Activated CD4-positive, CD25-positive, alpha-beta regulatory T cell treated with anti-CD3 and anti-CD28 coated beads, Interleukin-2, amount 50 U/mL, for 24 hours (primary cell): ENCODE data around the gene PHF24.
A peak's percentile ranks its signal among the peaks of the same experiment; 100 is the strongest.
"Not testable (repeated sequence)": the region's sequence is repeated elsewhere in the genome, so short reads cannot be mapped to it uniquely, and the experiment has no call there.

Experiments
- ATAC-seq, 2 donors: fragments of 150-1000 bp; cut with Tn5 transposase; one replicate each; pipeline ENCODE4 v1.10.0; 2021; ENCODE audit warnings: mild to moderate bottlenecking in 1 of 2, moderate library complexity in 1 of 2

The PHF24 gene

GRCh38 chr9:34998266-34998665, 40.2 kb downstream of the PHF24 start:
- no peak for ATAC-seq

- no peak for ATAC-seq
These were observed 41.5 kb downstream of the PHF24 start for GRCh38 chr9:34999576-34999975.

DNA sequence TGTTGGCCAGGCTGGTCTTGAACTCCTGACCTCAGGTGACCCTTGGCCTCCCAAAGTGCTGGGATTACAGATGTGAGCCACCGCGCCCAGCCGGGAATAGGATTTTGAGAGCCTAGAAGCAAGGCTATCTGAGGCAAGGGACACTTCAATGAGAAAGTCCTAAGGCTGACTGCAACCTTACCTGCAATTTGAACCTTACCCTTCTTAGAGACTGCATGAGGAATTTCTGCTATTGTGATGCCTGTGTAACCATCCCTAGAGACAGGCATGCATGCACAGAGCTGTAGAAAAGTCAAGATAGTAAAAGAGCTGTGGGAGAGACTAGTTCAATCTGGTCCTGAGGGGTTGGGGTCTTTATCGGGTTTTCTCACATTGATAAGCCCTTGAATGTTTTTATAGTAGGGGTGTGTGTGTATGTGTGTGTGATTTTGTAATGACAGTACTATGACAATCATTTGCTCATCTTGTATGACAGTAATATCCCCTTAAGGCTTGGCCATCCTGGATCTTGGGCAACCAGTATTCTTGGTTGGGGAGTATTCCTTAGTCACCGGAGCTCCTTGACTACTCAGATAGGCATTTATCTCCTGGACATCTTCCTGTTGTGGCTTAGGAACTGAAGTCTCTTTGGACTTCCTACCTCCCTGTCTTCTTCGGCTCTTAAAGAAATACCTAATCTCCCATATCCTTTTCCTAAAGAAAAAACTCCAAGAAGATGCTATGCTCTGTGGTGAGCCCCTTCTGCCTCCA, 42.6 kb downstream of the PHF24 start:
- ATAC-seq: no peak

GRCh38 chr9:35001285-35001677, 43.2 kb downstream of the PHF24 start:
- ATAC-seq: no peak

DNA sequence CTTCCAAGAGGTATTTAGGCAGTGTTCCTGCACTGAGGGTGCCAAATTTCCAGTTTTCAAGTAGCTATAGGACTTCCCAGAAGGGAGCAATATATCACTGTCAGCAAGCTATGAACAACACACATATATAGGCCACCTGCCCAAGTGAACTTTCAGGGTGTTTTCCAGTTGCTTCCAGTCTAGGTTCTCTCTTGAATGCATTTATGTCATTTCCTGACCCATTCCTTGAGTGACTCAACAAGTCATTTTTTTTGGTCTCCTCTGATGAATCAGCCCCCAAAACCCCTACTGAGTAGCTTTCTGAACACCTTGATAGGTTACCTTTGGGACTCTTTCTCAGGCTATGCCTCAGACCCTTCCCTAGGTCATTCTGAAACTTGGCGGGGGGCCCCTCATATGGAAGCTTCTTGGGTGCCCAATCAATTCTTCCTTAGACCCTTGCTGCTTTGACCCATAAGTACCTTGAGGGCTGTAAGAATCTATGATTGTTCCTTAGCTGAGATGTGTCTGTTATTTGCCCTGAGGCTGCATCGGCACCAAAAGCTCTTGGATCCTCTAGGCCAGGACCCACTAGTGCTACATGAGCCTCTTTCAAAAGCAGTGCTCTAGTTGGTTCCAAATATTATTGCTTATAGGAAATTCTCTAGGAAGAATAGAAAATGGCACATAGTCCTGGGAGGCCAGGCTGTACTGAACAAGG, 43.9 kb downstream of the PHF24 start:
- peak; percentile 77 to 88 for ATAC-seq

DNA sequence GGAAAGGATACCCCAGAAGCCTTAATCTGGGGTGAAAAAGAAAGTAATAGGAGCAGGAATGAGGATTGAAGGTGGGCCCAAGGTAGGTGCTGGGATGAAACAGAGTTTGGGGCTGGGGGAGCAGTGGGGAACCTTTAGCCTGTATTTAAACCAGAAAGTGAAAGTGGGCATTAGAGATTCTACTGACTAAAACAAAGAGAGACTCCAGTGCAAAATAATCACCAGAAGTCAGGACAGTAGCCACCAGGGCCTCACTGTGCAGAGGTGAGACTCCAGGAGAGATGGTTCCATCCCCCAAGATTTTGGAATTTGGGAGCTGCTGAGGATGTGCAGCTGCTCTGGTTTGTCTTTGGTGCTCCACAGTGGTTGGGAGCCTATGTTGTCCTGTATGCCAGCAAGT, 44.5 kb downstream of the PHF24 start:
- ATAC-seq: no peak

DNA sequence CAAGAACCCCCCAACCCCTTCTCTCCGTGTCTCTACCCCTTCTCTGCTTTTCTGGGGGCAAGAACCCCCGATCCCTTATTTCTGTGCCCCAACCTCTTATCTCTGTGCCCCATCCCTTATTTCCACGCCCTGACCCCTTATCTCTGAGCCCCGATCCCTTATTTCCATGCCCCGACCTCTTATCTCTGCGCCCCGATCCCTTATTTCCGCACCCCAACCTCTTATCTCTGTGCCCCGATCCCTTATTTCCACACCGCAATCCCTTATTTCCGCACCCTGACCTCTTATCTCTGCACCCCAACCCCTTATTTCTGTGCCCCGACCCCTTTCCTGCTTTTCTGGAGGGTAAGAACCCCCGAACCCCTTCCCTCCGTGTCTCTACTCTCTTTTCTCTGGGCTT, 46.2 kb downstream of the PHF24 start:
- ATAC-seq: not testable (repeated sequence)

GRCh38 chr9:35010351-35010958, 52.4 kb downstream of the PHF24 start:
- no peak for ATAC-seq

DNA sequence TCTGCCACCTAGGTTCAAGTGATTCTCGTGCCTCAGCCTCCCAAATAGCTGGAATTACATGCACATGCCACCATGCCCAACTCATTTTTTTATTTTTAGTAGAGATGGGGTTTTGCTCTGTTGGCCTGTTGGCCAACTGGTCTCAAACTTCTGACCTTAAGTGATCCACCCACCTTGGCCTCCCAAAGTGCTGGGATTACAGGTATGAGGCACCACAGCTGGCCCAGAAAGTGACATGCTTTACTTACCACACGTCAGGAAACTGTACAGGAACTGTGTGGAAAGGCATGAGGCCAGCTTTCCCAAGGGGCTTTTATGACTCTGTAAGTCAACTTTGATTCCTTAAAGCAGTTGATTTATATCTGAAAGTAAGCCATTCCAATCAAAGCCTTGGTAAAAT, 56.4 kb downstream of the PHF24 start:
- no peak for ATAC-seq

GRCh38 chr9:35023443-35023842, 65.4 kb downstream of the PHF24 start:
- not testable (repeated sequence) for ATAC-seq

- ATAC-seq: no peak
These were observed 68.6 kb downstream of the PHF24 start for GRCh38 chr9:35026671-35027070.

DNA sequence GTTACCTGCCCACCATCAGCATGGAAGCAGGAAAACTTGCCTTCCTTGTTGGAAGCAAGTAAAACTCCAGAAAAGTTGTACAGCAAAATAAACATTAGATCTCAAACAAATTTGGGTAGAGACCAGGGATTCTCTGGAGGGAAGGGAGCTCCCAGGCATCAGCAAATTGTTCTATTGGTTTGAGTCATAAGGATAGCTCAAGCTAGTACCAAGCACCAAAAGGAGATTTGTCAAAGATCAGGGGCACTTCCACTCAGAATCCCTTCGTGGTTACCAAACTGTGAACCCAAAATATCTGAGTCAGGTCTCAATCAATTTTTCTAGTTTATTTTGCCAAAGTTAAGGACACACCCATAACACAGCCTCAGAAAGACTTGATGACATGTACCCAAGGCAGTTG, 69.3 kb downstream of the PHF24 start:
- no peak for ATAC-seq

GRCh38 chr9:35027860-35028259, 69.8 kb downstream of the PHF24 start:
- no peak for ATAC-seq

DNA sequence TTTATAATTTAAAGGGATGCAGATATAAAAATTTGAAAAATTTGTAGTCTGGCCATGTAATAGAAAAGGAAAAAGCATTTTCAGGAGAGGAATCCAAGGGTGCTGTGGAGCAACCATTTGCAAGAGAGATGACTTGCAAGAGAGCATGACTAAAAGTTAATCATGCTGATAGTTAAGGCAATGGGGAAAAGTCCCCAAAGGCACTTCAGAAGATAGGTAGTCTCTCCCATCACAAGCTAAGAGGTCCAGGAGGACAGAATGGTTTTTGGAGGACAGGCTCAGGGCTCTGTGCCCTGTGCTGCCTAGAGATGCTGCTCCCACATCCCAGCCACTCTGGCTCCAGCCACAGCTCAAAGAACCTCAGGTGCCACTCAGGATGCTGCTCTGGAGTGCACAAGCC, 70.3 kb downstream of the PHF24 start:
- ATAC-seq: no peak

DNA sequence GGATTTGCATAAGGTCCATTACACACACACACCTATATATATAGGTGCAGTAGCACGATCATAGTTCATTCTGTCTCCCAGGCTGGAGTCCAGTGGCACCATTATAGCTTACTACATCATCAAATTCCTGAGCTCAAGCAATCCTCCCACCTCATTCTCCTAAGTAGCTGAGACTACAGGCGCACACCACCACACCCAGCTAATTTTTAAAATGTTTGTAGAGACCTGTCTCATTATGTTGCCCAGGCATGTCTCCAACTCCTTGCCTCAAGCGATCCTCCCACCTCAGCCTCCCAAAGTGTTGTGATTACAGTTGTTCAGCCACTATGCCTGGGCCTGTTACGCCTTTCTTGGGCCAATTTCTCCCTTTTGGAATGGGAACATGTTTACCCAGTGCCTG, 71.2 kb downstream of the PHF24 start:
- no peak for ATAC-seq

DNA sequence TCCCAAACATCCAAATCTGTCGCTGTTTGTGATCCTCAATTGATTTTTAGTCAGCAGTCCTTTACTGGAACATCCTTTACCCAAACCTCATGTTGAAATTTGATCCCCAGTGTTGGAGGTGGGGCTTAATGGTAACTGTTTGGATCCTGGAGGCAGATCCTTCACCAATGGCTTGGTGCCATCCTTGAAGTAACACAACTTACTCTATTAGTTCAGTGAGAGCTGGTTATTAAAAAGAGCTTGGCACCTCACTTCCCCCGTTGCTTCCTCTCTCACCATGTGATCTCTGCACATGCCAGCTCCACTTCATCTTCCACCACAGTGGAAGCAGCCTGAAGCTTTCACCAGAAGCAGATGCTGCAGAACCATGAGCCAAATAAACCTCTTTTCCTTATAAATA, 71.8 kb downstream of the PHF24 start:
- ATAC-seq: no peak
